Gastrocnemius medialis (tissue), 4 donors: ENCODE measurements around the gene HDAC4.

ENCODE experiments used
- POLR2A ChIP-seq, 2 donors: fragments of 450-650 bp; IDR thresholded peaks; one replicate each; pipeline ENCODE4 v1.6.1; 2017; ENCODE audit warnings: antibody characterized with exemption in 2 of 2, mild to moderate bottlenecking in 2 of 2, moderate library complexity in 2 of 2
- TF ChIP-seq, protein P1 (sequence below), 5 experiments: fragments of 450-650 bp in 3 of 5; fragments of 200-600 bp in 2 of 5; sonication (generic) in 2 of 5; IDR thresholded peaks in 4 of 5; conservative IDR thresholded peaks in 1 of 5; 1 replicate in 4 of 5; 2 replicates in 1 of 5; pipeline ENCODE4 v1.5.1; 2016 to 2019; ENCODE audit warnings: antibody characterized with exemption in 5 of 5, mild to moderate bottlenecking in 3 of 5, moderate library complexity in 3 of 5

DNA sequence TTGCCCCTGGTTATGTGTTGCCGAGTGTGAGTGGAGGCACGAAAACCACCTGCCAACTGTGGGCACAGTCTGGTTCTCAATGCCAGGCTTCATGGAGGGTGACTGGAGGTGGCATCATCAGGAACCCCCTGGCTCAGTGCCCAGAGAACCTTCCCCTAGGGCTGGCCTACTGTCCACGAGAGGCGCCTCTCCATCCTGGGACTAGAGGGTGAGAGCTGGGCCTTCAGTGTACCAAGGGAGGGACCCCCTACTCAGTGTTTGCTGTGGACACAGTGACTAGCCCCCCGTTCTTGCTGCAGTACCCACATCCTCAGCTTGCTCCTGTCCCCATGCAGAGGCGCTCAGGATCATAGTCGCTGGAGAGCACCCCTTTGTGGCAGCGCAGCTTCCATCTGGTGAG is 202.6 kb downstream of the HDAC4 start:
- TF ChIP-seq, protein P1, sequence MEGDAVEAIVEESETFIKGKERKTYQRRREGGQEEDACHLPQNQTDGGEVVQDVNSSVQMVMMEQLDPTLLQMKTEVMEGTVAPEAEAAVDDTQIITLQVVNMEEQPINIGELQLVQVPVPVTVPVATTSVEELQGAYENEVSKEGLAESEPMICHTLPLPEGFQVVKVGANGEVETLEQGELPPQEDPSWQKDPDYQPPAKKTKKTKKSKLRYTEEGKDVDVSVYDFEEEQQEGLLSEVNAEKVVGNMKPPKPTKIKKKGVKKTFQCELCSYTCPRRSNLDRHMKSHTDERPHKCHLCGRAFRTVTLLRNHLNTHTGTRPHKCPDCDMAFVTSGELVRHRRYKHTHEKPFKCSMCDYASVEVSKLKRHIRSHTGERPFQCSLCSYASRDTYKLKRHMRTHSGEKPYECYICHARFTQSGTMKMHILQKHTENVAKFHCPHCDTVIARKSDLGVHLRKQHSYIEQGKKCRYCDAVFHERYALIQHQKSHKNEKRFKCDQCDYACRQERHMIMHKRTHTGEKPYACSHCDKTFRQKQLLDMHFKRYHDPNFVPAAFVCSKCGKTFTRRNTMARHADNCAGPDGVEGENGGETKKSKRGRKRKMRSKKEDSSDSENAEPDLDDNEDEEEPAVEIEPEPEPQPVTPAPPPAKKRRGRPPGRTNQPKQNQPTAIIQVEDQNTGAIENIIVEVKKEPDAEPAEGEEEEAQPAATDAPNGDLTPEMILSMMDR (IDR thresholded peaks at IDR 0.05 in 4 of 5, conservative IDR thresholded peaks at IDR 0.05 in 1 of 5) = no peak
- no peak for TF ChIP-seq POLR2A (IDR thresholded peaks at IDR 0.05)
